HCT116 (cell line): Measurements from ENCODE around the gene ZNF423.

Source experiments
- RAD21 ChIP-seq: IDR thresholded peaks from 2 replicates; pipeline ENCODE4 v1.6.1; 2012; ENCODE audit warnings: low read depth, mild to moderate bottlenecking
- TF ChIP-seq, protein P1 (sequence below), 3 experiments: fragments of 200-600 bp in 1 of 3; sonication (generic) in 1 of 3; IDR thresholded peaks in 2 of 3; conservative IDR thresholded peaks in 1 of 3; 2 replicates each; pipeline ENCODE4 v1.5.1; 2012 to 2017; ENCODE audit warnings: low read depth in 2 of 3, low read length in 2 of 3, antibody characterized with exemption in 1 of 3, borderline replicate concordance in 1 of 3, control low read depth in 1 of 3, mild to moderate bottlenecking in 1 of 3, mixed read lengths in 1 of 3, mixed run types in 1 of 3, moderate library complexity in 1 of 3; ENCODE audit not compliant: insufficient read depth in 1 of 3

- TF ChIP-seq, protein P1, sequence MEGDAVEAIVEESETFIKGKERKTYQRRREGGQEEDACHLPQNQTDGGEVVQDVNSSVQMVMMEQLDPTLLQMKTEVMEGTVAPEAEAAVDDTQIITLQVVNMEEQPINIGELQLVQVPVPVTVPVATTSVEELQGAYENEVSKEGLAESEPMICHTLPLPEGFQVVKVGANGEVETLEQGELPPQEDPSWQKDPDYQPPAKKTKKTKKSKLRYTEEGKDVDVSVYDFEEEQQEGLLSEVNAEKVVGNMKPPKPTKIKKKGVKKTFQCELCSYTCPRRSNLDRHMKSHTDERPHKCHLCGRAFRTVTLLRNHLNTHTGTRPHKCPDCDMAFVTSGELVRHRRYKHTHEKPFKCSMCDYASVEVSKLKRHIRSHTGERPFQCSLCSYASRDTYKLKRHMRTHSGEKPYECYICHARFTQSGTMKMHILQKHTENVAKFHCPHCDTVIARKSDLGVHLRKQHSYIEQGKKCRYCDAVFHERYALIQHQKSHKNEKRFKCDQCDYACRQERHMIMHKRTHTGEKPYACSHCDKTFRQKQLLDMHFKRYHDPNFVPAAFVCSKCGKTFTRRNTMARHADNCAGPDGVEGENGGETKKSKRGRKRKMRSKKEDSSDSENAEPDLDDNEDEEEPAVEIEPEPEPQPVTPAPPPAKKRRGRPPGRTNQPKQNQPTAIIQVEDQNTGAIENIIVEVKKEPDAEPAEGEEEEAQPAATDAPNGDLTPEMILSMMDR (IDR thresholded peaks at IDR 0.05 in 2 of 3, conservative IDR thresholded peaks at IDR 0.05 in 1 of 3; ENCODE audit: borderline replicate concordance in 1 of 3, insufficient read depth in 1 of 3, low read depth in 2 of 3, low read length in 2 of 3): no peak
- no peak for TF ChIP-seq RAD21
These were observed 232.2 kb downstream of the ZNF423 start for GRCh38 chr16:49623501-49624266.
